HepG2 (cell line): ENCODE measurements around the gene PLCXD3. TPM values are rescaled to one million over a fixed set of nuclear protein-coding genes. Genes with fewer than 3 reads are reported as not detected.

Experiments
- ATAC-seq: fragments of 200-7000 bp; cut with Tn5 transposase; 3 replicates; pipeline ENCODE4 v1.9.1; 2020; ENCODE audit warnings: mild to moderate bottlenecking, moderate library complexity
- BruUV-seq: library from RNA; stranded (reverse); fragments of 400-500 nt; replicated peaks from 2 replicates; lab custom pipeline; 2021; lab: Mats Ljungman, UMichigan
- CTCF ChIA-PET: fragments of 300-600 bp; formaldehyde crosslinking; extraction: SDS; loops from one replicate; lab custom pipeline; 2021; ENCODE audit warnings: low total read pairs, inconsistent platforms, low intra/inter-chr PET ratio; lab: Yijun Ruan, JAX
- POLR2A ChIA-PET: fragments of 350-600 bp; sonication (Branson Sonifier 250); formaldehyde crosslinking; loops from one replicate; lab custom pipeline; 2020; ENCODE audit warnings: antibody characterized with exemption, inconsistent platforms; lab: Yijun Ruan, JAX
- DNase-seq: peaks from one replicate; pipeline ENCODE4 v3.0.0-alpha.2; 2015; ENCODE audit warnings: low spot score
- FAIRE-seq: peaks from 3 replicates; lab custom pipeline; 2011; peaks lifted over from hg19 to GRCh38; lab: Jason Lieb, UNC
- H2AFZ ChIP-seq: one replicate; pipeline ENCODE4 v1.6.1; 2011; ENCODE audit warnings: low read length, inconsistent platforms
- H3K27ac ChIP-seq: fragments of 300-600 bp; 3 replicates; pipeline ENCODE4 v1.8.0; 2011; ENCODE audit warnings: mixed run types, mild to moderate bottlenecking, mixed read lengths, low read length, inconsistent platforms; ENCODE audit not compliant: insufficient read depth; ENCODE audit errors: extremely low read length
- H3K27me3 ChIP-seq, 2 experiments: fragments of 200-600 bp in 1 of 2; 2 replicates in 1 of 2; 3 replicates in 1 of 2; pipeline versions ENCODE4 v1.6.0 to v1.8.0; 2011; ENCODE audit warnings: low read length in 2 of 2, mild to moderate bottlenecking in 2 of 2, moderate library complexity in 2 of 2, inconsistent platforms in 1 of 2; ENCODE audit not compliant: insufficient read depth in 2 of 2, control insufficient read depth in 1 of 2
- H3K36me3 ChIP-seq, 2 experiments: fragments of 200-600 bp in 1 of 2; replicated peaks in 1 of 2; 2 replicates in 1 of 2; 3 replicates in 1 of 2; pipeline versions ENCODE4 v1.5.1 to v1.8.0; 2011; ENCODE audit warnings: low read length in 2 of 2, inconsistent platforms in 1 of 2; ENCODE audit not compliant: insufficient read depth in 2 of 2, control insufficient read depth in 1 of 2
- H3K4me1 ChIP-seq: 2 replicates; pipeline ENCODE4 v1.5.1; 2012; ENCODE audit warnings: low read length, inconsistent platforms; ENCODE audit not compliant: insufficient read depth
- H3K4me2 ChIP-seq: 2 replicates; pipeline ENCODE4 v1.6.0; 2011; ENCODE audit warnings: low read depth, low read length, inconsistent platforms
- H3K4me3 ChIP-seq, 3 experiments: fragments of 200-600 bp in 1 of 3; sonication (generic), shearing (Covaris generic) in 1 of 3; replicated peaks in 1 of 3; 2 replicates each; pipeline ENCODE4 v1.5.1; 2011 to 2016; ENCODE audit warnings: low read length in 3 of 3, inconsistent platforms in 2 of 3, low read depth in 2 of 3, mild to moderate bottlenecking in 2 of 3, control low read depth in 1 of 3, mixed read lengths in 1 of 3; ENCODE audit not compliant: insufficient read depth in 1 of 3
- H3K79me2 ChIP-seq: one replicate; pipeline ENCODE4 v1.6.1; 2011; ENCODE audit warnings: low read length, inconsistent platforms; ENCODE audit not compliant: insufficient read depth
- H3K9ac ChIP-seq: 2 replicates; pipeline ENCODE4 v1.6.0; 2011; ENCODE audit warnings: mild to moderate bottlenecking, low read depth, low read length, inconsistent platforms; ENCODE audit not compliant: insufficient read depth
- H3K9me3 ChIP-seq: 2 replicates; pipeline ENCODE4 v1.5.1; 2012; ENCODE audit warnings: mild to moderate bottlenecking, low read length
- H4K20me1 ChIP-seq: 2 replicates; pipeline ENCODE4 v1.6.0; 2011; ENCODE audit warnings: inconsistent platforms, mild to moderate bottlenecking, low read length, moderate library complexity; ENCODE audit not compliant: insufficient read depth
- AGO1 ChIP-seq: fragments of 200-400 bp; formaldehyde crosslinking; IDR thresholded peaks from 2 replicates; pipeline ENCODE4 v1.6.1; 2017; ENCODE audit warnings: mild to moderate bottlenecking, low read depth, low read length, moderate library complexity; ENCODE audit not compliant: poor library complexity, severe bottlenecking
- AKAP8 ChIP-seq: sonication (generic); formaldehyde crosslinking; IDR thresholded peaks from 2 replicates; pipeline ENCODE4 v1.5.1; 2020; ENCODE audit warnings: mild to moderate bottlenecking, missing genetic modification reagents
- CBX2 ChIP-seq, 2 experiments: fragments of 200-600 bp in 1 of 2; sonication (generic); formaldehyde crosslinking in 1 of 2; IDR thresholded peaks; 2 replicates each; pipeline versions ENCODE4 v1.7.0 to v1.8.1; 2018 to 2022; ENCODE audit warnings: low read depth in 2 of 2, low read length in 1 of 2, mild to moderate bottlenecking in 1 of 2, missing genetic modification reagents in 1 of 2
- GFI1 ChIP-seq: sonication (generic); formaldehyde crosslinking; IDR thresholded peaks from 2 replicates; pipeline ENCODE4 v1.5.0; 2020; ENCODE audit warnings: missing genetic modification reagents, mild to moderate bottlenecking, borderline replicate concordance
- NFKBIZ ChIP-seq: IDR thresholded peaks from 2 replicates; pipeline ENCODE4 v1.6.1; 2018; ENCODE audit warnings: missing genetic modification reagents, missing compliant biosample characterization
- SMAD9 ChIP-seq: sonication (generic); formaldehyde crosslinking; IDR thresholded peaks from 2 replicates; pipeline ENCODE4 v1.5.1; 2020; ENCODE audit warnings: mild to moderate bottlenecking, missing genetic modification reagents
- U2AF2 ChIP-seq: fragments of 200-400 bp; formaldehyde crosslinking; IDR thresholded peaks from 2 replicates; pipeline ENCODE4 v1.6.1; 2017; ENCODE audit warnings: low read depth, mild to moderate bottlenecking, low read length
- ZBTB8A ChIP-seq: sonication (generic); formaldehyde crosslinking; IDR thresholded peaks from 2 replicates; pipeline ENCODE4 v1.4.0; 2020; ENCODE audit warnings: mild to moderate bottlenecking, low read depth, missing genetic modification reagents, borderline replicate concordance
- ZNF101 ChIP-seq: sonication (generic); formaldehyde crosslinking; IDR thresholded peaks from 2 replicates; pipeline ENCODE4 v1.4.0; 2020; ENCODE audit warnings: mild to moderate bottlenecking, low read depth, missing genetic modification reagents, borderline replicate concordance
- ZNF30 ChIP-seq: sonication (generic); formaldehyde crosslinking; IDR thresholded peaks from 2 replicates; pipeline ENCODE4 v1.5.0; 2020; ENCODE audit warnings: mild to moderate bottlenecking, missing genetic modification reagents
- ZNF605 ChIP-seq: sonication (generic); formaldehyde crosslinking; IDR thresholded peaks from 2 replicates; pipeline ENCODE4 v1.8.0; 2022; ENCODE audit warnings: mild to moderate bottlenecking, missing genetic modification reagents
- WGBS: methylation state at CpG from one replicate; pipeline ENCODE4 v1.1.6; 2017; ENCODE audit warnings: low lambda C conversion rate; 5-methylcytosine and 5-hydroxymethylcytosine counted together
- in situ Hi-C: cut with HindIII; loops from 2 replicates; pipeline ENCODE4 v1.10.0; 2017; ENCODE audit warnings: low pct_unique_long_range_greater_than_20kb; ENCODE audit not compliant: extremely low pct_ligation_motif_present
- intact Hi-C: fragments of 100-400 bp; cut with micrococcal nuclease; formaldehyde crosslinking; loops from one replicate; pipeline ENCODE4 v1.10.0; 2022; ENCODE audit not compliant: unreplicated experiment
- polyA plus RNA-seq, 8 experiments: library from polyadenylated mRNA; depleted of rRNA in 3 of 8; stranded (reverse) in 7 of 8; unstranded in 1 of 8; fragments of >200 nt; fragmentation: Illumina TruSeq in 4 of 8; extraction: Trizol in 4 of 8; gene quantifications; 2 replicates each; pipeline versions ENCODE4 v1.2.1 to v1.2.3, GENCODE V29; 2011 to 2016; ENCODE audit warnings: low read depth in 4 of 8, missing spikeins in 1 of 8, mixed read lengths in 1 of 8; ENCODE audit not compliant: insufficient read depth in 1 of 8
- total RNA-seq, 5 experiments: library from RNA; depleted of rRNA; stranded (reverse); fragments of >200 nt; fragmentation: Illumina TruSeq; extraction: Trizol; gene quantifications; 2 replicates each; pipeline ENCODE4 v1.2.3, GENCODE V29; 2016; ENCODE audit warnings: low read depth in 1 of 5
- TF ChIP-seq, protein P1 (sequence below): sonication (generic); formaldehyde crosslinking; conservative IDR thresholded peaks from 2 replicates; pipeline ENCODE4 v1.4.0; 2020; ENCODE audit warnings: missing genetic modification reagents
- TF ChIP-seq, protein P2 (sequence below): sonication (generic); formaldehyde crosslinking; IDR thresholded peaks from 2 replicates; pipeline ENCODE4 v1.4.0; 2020; ENCODE audit warnings: missing genetic modification reagents, borderline replicate concordance
- TF ChIP-seq, protein P3 (sequence below): sonication (generic); formaldehyde crosslinking; IDR thresholded peaks from 2 replicates; pipeline ENCODE4 v1.4.0; 2020; ENCODE audit warnings: missing genetic modification reagents
- TF ChIP-seq, protein P4 (sequence below): sonication (generic); formaldehyde crosslinking; IDR thresholded peaks from 2 replicates; pipeline ENCODE4 v1.8.1; 2023; ENCODE audit warnings: missing genetic modification reagents, inconsistent platforms, borderline replicate concordance

The PLCXD3 gene
- total and polyA plus RNA-seq, 2 of the 13 experiments (the other 11 are each of a cell fraction or from before 2014, with no cell fraction given), result not detected

DNA sequence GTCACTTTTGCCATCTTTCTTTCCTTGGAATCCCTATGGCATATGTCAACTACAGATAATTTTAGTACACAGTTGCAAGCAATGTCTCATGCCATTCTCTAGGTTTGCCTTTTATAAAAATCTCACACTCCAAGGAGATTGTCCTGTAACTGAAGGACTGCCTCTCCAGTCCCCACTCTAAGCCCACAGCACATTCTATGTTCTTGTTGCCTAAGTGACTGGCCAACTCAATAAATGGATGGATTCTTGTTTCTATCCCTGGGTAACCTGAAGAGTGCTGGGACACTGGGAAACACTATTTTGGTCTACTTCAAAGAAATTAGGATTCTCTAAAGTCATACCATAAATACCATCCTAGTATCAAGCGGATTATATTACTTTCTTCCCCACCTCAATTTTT, 145.0 kb downstream of the PLCXD3 start:
- CTCF ChIA-PET, result no interaction called here
- in situ Hi-C loops, result no loop called here
- TF ChIP-seq ZNF605 (no peak), GFI1 (CRISPR knock-in tag) (no peak), SMAD9 (CRISPR knock-in tag) (no peak), NFKBIZ (no peak), ZNF30 (CRISPR knock-in tag) (no peak), AGO1 (no peak), AKAP8 (CRISPR knock-in tag) (no peak), U2AF2 (no peak), ZBTB8A (CRISPR knock-in tag) (no peak), ZNF101 (CRISPR knock-in tag) (no peak), CBX2 (IDR thresholded peaks at IDR 0.05; ENCODE audit: low read depth, low read length) (no peak), CBX2 (CRISPR knock-in tag; IDR thresholded peaks at IDR 0.05; ENCODE audit: low read depth) (no peak)
- TF ChIP-seq, protein P1, sequence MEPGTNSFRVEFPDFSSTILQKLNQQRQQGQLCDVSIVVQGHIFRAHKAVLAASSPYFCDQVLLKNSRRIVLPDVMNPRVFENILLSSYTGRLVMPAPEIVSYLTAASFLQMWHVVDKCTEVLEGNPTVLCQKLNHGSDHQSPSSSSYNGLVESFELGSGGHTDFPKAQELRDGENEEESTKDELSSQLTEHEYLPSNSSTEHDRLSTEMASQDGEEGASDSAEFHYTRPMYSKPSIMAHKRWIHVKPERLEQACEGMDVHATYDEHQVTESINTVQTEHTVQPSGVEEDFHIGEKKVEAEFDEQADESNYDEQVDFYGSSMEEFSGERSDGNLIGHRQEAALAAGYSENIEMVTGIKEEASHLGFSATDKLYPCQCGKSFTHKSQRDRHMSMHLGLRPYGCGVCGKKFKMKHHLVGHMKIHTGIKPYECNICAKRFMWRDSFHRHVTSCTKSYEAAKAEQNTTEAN (CRISPR knock-in tag), result no peak
- TF ChIP-seq, protein P2, sequence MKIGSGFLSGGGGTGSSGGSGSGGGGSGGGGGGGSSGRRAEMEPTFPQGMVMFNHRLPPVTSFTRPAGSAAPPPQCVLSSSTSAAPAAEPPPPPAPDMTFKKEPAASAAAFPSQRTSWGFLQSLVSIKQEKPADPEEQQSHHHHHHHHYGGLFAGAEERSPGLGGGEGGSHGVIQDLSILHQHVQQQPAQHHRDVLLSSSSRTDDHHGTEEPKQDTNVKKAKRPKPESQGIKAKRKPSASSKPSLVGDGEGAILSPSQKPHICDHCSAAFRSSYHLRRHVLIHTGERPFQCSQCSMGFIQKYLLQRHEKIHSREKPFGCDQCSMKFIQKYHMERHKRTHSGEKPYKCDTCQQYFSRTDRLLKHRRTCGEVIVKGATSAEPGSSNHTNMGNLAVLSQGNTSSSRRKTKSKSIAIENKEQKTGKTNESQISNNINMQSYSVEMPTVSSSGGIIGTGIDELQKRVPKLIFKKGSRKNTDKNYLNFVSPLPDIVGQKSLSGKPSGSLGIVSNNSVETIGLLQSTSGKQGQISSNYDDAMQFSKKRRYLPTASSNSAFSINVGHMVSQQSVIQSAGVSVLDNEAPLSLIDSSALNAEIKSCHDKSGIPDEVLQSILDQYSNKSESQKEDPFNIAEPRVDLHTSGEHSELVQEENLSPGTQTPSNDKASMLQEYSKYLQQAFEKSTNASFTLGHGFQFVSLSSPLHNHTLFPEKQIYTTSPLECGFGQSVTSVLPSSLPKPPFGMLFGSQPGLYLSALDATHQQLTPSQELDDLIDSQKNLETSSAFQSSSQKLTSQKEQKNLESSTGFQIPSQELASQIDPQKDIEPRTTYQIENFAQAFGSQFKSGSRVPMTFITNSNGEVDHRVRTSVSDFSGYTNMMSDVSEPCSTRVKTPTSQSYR (CRISPR knock-in tag), result no peak
- TF ChIP-seq, protein P3, sequence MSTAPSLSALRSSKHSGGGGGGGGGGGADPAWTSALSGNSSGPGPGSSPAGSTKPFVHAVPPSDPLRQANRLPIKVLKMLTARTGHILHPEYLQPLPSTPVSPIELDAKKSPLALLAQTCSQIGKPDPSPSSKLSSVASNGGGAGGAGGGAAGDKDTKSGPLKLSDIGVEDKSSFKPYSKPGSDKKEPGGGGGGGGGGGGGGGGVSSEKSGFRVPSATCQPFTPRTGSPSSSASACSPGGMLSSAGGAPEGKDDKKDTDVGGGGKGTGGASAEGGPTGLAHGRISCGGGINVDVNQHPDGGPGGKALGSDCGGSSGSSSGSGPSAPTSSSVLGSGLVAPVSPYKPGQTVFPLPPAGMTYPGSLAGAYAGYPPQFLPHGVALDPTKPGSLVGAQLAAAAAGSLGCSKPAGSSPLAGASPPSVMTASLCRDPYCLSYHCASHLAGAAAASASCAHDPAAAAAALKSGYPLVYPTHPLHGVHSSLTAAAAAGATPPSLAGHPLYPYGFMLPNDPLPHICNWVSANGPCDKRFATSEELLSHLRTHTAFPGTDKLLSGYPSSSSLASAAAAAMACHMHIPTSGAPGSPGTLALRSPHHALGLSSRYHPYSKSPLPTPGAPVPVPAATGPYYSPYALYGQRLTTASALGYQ (CRISPR knock-in tag), result no peak
- TF ChIP-seq, protein P4, sequence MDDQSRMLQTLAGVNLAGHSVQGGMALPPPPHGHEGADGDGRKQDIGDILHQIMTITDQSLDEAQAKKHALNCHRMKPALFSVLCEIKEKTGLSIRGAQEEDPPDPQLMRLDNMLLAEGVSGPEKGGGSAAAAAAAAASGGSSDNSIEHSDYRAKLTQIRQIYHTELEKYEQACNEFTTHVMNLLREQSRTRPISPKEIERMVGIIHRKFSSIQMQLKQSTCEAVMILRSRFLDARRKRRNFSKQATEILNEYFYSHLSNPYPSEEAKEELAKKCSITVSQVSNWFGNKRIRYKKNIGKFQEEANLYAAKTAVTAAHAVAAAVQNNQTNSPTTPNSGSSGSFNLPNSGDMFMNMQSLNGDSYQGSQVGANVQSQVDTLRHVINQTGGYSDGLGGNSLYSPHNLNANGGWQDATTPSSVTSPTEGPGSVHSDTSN (CRISPR knock-in tag), result no peak
- BruUV-seq, result no TSS peak
- Histone ChIP-seq H3K36me3 (no peaks in the 10 kb centered on the region), H3K9me3 (no peaks in the 10 kb centered on the region), H3K4me1 (no peaks in the 10 kb centered on the region), H2AFZ (no peak overlapping the region), H3K27ac (no peak overlapping the region), H3K4me2 (no peak overlapping the region), H3K9ac (no peak overlapping the region), H4K20me1 (no peaks in the 10 kb centered on the region), H3K79me2 (no peaks in the 10 kb centered on the region), H3K27me3 (no peaks in the 10 kb centered on the region), H3K4me3 (no peak overlapping the region)
- ATAC-seq (no peak), FAIRE-seq (no peak), DNase-seq (no peak)
- intact Hi-C loops, result no loop called here
- 0% methylated on average over 1 of the region's 1 CpG for WGBS
- POLR2A ChIA-PET, result no interaction called here
